ENCODE results near the gene MED1.

The MED1 gene

DNA sequence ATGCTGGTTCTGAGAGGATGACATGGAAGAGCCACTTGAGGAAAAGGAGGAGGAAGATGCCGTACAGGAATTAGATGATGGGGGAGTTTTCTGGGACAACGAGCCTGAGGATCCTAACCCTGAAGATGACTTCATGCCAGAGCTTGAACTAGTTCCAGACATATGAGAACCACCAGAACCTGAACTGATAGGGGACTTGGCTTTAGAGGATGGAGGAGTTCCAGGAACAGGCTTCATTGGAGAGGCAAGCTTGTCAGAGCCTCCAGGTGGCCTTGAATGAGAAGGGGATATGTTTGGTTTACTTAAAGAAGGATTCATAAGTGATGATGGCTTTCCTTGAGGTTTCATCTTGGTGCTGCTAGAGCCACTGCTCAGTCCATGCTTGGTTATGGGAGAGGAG lies 42.7 kb downstream of the MED1 start:
- TF ChIP-seq RBAK (tag by site-specific recombination; IDR thresholded peaks at IDR 0.05): no peak
- TF ChIP-seq SETDB1 (IDR thresholded peaks at IDR 0.05; ENCODE audit: insufficient read length, low read length): no peak
- no peak for TF ChIP-seq ZNF791 (tag by site-specific recombination; IDR thresholded peaks at IDR 0.05)
- no peak for TF ChIP-seq ZNF362 (tag by site-specific recombination; IDR thresholded peaks at IDR 0.05)
- TF ChIP-seq ZSCAN16 (tag by site-specific recombination; IDR thresholded peaks at IDR 0.05): no peak
- no peak for TF ChIP-seq ZNF660 (tag by site-specific recombination; IDR thresholded peaks at IDR 0.05)
- TF ChIP-seq, protein P1, sequence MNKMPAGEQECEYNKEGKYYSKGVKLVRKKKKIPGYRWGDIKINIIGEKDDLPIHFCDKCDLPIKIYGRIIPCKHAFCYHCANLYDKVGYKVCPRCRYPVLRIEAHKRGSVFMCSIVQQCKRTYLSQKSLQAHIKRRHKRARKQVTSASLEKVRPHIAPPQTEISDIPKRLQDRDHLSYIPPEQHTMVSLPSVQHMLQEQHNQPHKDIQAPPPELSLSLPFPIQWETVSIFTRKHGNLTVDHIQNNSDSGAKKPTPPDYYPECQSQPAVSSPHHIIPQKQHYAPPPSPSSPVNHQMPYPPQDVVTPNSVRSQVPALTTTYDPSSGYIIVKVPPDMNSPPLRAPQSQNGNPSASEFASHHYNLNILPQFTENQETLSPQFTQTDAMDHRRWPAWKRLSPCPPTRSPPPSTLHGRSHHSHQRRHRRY (tag by site-specific recombination; IDR thresholded peaks at IDR 0.05): no peak
- TF ChIP-seq ZIC2 (tag by site-specific recombination; IDR thresholded peaks at IDR 0.05): no peak
- no peak for TF ChIP-seq WT1 (tag by site-specific recombination; IDR thresholded peaks at IDR 0.05)
- TF ChIP-seq BCL11B (tag by site-specific recombination; IDR thresholded peaks at IDR 0.05; ENCODE audit: low read depth): no peak
- TF ChIP-seq, protein P2, sequence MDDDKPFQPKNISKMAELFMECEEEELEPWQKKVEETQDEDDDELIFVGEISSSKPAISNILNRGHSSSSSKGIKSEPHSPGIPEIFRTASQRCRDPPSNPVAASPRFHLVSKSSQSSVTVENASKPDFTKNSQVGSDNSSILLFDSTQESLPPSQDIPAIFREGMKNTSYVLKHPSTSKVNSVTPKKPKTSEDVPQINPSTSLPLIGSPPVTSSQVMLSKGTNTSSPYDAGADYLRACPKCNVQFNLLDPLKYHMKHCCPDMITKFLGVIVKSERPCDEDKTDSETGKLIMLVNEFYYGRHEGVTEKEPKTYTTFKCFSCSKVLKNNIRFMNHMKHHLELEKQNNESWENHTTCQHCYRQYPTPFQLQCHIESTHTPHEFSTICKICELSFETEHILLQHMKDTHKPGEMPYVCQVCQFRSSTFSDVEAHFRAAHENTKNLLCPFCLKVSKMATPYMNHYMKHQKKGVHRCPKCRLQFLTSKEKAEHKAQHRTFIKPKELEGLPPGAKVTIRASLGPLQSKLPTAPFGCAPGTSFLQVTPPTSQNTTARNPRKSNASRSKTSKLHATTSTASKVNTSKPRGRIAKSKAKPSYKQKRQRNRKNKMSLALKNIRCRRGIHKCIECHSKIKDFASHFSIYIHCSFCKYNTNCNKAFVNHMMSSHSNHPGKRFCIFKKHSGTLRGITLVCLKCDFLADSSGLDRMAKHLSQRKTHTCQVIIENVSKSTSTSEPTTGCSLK (tag by site-specific recombination; IDR thresholded peaks at IDR 0.05): no peak
- TF ChIP-seq ZFP41 (tag by site-specific recombination; IDR thresholded peaks at IDR 0.05; ENCODE audit: borderline replicate concordance): no peak
- no peak for TF ChIP-seq TSHZ1 (tag by site-specific recombination; IDR thresholded peaks at IDR 0.05; ENCODE audit: borderline replicate concordance)
- TF ChIP-seq GLIS1 (tag by site-specific recombination; IDR thresholded peaks at IDR 0.05): no peak
- ChIA-PET POLR2A (no interaction called here), CTCF (no interaction called here)
- no peak overlapping the region for H3K27ac ChIP-seq (ENCODE audit: extremely low read depth, low read depth, low read length)
- no peaks in the 10 kb centered on the region for H3K9me3 ChIP-seq (ENCODE audit: control insufficient read depth, insufficient read depth, low read depth, low read length)
- peaks cover 55 to 77% of the 10 kb centered on the region in 2 experiments for H3K36me3 ChIP-seq (ENCODE audit: control insufficient read depth in 2 of 2, insufficient read depth in 1 of 2, low read length in 2 of 2)
- H3K4me1 ChIP-seq (ENCODE audit: control insufficient read depth, insufficient read depth, low read length): no peaks in the 10 kb centered on the region
- no peak overlapping the region for H3K4me3 ChIP-seq (ENCODE audit: low read depth, low read length)

DNA sequence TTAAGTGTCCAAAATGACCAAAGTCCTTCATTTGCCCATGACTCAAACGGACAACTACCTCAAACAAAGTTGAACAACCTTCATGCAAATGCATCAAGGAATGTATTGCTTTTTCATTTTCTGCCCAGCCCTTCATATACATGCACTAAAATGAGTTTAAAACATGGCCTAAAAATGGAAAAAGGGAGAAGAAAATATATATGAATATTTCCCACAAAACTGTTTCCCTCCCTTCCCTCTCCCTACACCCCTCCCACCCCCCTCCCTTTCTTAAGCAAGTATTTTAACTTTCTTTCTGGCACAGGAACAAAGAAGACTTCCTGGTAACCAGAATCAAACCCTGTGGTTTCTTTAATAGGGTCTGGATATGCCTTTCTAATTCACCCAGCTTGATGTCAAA lies 44.1 kb downstream of the MED1 start:
- no peak overlapping the region for H3K4me3 ChIP-seq (ENCODE audit: low read depth, low read length)
- H3K4me1 ChIP-seq (ENCODE audit: control insufficient read depth, insufficient read depth, low read length): no peaks in the 10 kb centered on the region
- H3K27ac ChIP-seq (ENCODE audit: extremely low read depth, low read depth, low read length): no peak overlapping the region
- POLR2A ChIA-PET: interaction anchor here (0.7 to 0.8 kb wide), 2 partner anchors 14 to 27 kb away, joined by 4 read pairs; no protein-coding TSS in a partner anchor
- no peaks in the 10 kb centered on the region for H3K9me3 ChIP-seq (ENCODE audit: control insufficient read depth, insufficient read depth, low read depth, low read length)
- peaks cover 42 to 69% of the 10 kb centered on the region in 2 experiments for H3K36me3 ChIP-seq (ENCODE audit: control insufficient read depth in 2 of 2, insufficient read depth in 1 of 2, low read length in 2 of 2)
- CTCF ChIA-PET: interaction anchor here (0.6 kb wide), 2 partner anchors 162 to 200 kb away, joined by 3 read pairs; no protein-coding TSS in a partner anchor
- TF ChIP-seq HOXD13 (CRISPR knock-in tag; IDR thresholded peaks at IDR 0.05; ENCODE audit: borderline replicate concordance) (no peak), IKZF3 (tag by site-specific recombination; IDR thresholded peaks at IDR 0.05) (no peak), ZNF561 (tag by site-specific recombination; IDR thresholded peaks at IDR 0.05; ENCODE audit: borderline replicate concordance) (no peak), ZNF530 (tag by site-specific recombination; IDR thresholded peaks at IDR 0.05; ENCODE audit: low read depth) (no peak), ZNF558 (tag by site-specific recombination; IDR thresholded peaks at IDR 0.05) (no peak), SP7 (tag by site-specific recombination; IDR thresholded peaks at IDR 0.05) (no peak), ZNF302 (tag by site-specific recombination; IDR thresholded peaks at IDR 0.05; ENCODE audit: low read depth) (no peak), OSR2 (tag by site-specific recombination; IDR thresholded peaks at IDR 0.05) (no peak), MYNN (tag by site-specific recombination; IDR thresholded peaks at IDR 0.05; ENCODE audit: borderline replicate concordance) (no peak), ZNF394 (tag by site-specific recombination; IDR thresholded peaks at IDR 0.05; ENCODE audit: borderline replicate concordance) (no peak), ATF2 (tag by site-specific recombination; IDR thresholded peaks at IDR 0.05; ENCODE audit: low read depth) (no peak), ZNF549 (tag by site-specific recombination; IDR thresholded peaks at IDR 0.05) (no peak)

All from HEK293 (cell line).